HG02571 (cell line): ENCODE data around the gene GET4.
"Not testable (repeated sequence)": the region's sequence is repeated elsewhere in the genome, so short reads cannot be mapped to it uniquely, and the experiment has no call there.

ENCODE experiments used
- ATAC-seq: cut with Tn5 transposase; IDR thresholded peaks from one replicate; pipeline ENCODE4 v1.9.1; 2021; ENCODE audit warnings: mild to moderate bottlenecking, moderate library complexity; ENCODE audit not compliant: unreplicated experiment

GET4 gene

DNA sequence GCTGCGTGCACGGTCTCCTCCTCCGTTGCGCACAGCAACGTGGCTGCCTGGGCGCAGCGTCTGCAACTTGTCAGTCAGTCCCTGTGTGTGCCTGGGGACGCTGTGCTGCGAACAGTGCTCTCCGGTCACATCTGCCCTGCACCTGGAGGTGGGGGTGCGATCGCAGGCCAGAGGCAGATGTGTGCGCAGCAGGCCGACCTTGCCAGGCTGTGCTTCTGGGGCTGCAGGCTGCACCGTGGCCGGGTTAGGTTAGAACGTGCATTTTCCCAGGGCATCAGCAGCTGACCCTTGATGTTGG is 8.2 kb upstream of the GET4 start:
- ATAC-seq = no peak

DNA sequence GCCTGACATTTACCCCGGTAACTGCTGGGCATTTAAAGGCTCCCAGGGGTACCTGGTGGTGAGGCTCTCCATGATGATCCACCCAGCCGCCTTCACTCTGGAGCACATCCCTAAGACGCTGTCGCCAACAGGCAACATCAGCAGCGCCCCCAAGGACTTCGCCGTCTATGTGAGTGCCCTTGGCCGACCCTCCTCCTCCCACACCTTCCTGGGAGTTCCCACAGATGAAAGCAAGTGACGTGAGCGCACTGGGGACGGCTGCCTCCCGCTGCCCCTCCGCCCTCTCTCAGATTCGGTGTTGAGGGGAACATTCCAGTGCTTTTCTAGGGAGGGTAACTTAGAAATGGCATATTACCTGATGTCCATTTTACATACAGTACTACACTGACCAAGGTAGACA is 7.0 kb upstream of the GET4 start:
- no peak for ATAC-seq

- no peak for ATAC-seq
Measured at GRCh38 chr7:871900-872537, 4.3 kb upstream of the GET4 start.

DNA sequence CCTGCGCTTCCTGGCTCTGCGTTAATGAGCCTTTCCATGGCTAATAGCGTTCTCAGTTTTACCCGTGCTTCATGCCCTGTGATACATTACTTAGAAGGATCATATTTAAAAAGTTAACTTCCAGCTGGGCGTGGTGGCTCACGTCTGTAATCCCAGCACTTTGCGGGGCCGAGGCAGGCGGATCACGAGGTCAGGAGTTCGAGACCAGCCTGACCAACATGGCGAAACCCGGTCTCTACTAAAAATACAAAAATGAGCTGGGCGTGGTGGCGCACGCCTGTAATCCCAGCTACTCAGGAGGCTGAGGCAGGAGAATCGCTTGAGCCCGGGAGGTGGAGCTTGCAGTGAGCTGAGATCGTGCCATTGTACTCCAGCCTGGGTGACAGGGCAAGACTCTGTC is 3.7 kb upstream of the GET4 start:
- not testable (repeated sequence) for ATAC-seq

DNA sequence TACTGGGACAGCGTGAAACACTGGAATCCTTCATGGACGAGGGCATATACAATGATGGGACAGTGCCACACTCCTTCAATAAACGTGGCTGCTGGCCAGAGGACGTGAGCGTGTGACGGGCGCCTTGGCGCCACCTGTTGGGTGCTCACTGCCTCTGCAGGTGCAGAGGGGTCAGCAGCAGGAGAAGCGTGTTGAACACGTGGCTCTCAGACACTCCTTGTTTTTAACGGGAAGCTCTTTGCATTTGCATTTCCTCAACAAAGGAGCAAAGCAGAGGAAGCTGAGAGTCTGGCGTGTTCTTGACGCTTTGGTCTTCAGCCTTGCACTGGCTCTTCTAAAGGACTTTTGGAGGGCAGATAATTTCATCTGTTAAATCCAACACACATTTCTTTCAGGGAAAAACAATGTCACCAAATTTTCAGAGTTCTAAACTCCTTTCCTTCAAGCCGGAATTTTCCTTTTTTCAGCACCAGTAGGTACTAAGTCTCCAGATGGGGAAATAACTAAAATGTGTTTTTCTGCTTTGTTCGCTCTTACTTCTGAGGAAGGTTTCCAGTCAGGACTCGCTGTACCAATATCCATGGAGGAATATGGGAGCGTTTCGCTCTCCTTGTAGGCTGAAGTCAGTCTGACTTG is 2.9 kb upstream of the GET4 start:
- no peak for ATAC-seq

DNA sequence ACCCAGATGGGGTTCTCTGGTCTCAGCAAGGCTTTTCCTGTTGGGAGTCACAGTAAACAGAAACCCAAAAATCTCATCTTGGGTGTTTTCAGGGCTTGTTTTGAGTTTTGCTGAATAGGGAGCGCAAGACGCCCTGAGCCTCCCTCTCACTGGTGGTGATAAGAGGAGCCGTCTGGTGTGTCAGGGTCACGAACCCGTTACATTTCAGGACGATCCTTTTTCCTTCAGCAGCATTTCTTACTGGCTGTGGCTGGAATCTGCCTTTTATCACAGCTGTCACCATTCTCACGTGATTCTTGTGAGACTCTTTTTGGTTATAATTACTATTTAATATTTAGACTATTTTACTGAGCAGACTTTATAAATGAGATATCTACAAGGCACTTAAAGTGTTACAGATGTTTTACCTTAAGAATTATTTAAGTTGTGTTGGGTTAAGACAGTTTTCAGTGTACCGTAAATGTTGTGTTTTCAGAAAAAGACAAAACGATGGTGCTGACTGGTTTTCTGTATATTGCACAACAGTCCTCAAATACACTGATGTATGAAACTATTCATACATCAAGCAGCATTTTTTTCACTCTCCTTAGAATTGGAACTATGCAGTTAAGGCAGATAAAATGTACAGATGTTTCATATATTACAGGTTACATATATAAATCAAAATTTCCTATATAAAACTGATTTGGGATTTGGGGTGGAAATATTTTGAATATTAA is 2.2 kb upstream of the GET4 start:
- ATAC-seq = no peak

- ATAC-seq = no peak
Measured at GRCh38 chr7:875051-875450, 1.3 kb upstream of the GET4 start.

DNA sequence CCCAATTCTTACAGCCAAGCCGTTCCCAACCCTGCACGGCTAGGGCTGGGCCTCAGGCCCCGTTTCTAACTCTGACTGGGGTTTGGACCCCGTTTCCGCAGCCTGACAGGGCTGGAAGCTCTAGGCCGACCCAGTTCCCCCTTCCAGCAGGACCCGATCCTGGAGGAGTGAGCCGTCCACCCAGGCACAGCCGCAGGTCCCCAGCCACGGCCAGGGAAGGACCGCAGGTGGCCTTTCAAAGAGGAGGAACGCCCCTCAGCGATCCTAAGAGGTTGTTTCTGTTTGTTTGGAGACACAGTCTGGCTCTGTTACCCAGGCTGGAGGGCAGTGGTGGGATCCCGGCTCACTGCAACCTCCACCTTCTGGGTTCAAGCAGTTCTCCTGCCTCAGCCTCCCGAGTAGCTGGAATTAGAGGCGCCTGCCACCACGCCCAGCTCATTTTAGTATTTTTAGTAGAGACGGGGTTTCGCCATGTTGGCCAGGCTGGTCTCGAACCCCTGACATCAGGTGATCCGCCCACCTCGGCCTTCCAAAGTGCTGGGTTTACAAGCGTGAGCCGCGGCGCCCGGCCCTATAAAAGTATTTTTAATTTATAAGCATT is 778 bp upstream of the GET4 start:
- no peak for ATAC-seq

GRCh38 chr7:876972-877311 is 588 bp downstream of the GET4 start:
- ATAC-seq = peak; percentile 21

- ATAC-seq = no peak
Measured at GRCh38 chr7:877312-878232, 1.2 kb downstream of the GET4 start.

- ATAC-seq = no peak
Measured at GRCh38 chr7:879093-879492, 2.7 kb downstream of the GET4 start.

DNA sequence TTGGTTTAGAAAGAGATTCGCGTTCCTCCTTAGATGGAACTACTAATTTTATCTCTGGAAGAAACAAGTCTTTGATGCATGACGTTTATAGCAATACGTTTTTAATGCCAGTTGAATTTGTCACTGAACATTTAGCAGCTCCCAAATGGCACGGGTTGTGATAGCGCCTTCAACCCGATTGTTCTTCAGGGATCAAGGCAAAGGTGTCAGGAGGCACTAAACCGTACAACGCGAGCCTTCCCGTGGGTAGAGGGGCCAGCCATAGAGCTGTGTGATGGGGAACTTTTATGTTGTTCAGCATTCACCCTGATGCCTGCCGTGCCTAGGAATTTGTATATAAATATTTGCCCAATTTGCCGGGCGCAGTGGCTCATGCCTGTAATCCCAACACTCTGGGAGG is 3.4 kb downstream of the GET4 start:
- ATAC-seq = no peak

GRCh38 chr7:880450-880849 is 4.1 kb downstream of the GET4 start:
- no peak for ATAC-seq

DNA sequence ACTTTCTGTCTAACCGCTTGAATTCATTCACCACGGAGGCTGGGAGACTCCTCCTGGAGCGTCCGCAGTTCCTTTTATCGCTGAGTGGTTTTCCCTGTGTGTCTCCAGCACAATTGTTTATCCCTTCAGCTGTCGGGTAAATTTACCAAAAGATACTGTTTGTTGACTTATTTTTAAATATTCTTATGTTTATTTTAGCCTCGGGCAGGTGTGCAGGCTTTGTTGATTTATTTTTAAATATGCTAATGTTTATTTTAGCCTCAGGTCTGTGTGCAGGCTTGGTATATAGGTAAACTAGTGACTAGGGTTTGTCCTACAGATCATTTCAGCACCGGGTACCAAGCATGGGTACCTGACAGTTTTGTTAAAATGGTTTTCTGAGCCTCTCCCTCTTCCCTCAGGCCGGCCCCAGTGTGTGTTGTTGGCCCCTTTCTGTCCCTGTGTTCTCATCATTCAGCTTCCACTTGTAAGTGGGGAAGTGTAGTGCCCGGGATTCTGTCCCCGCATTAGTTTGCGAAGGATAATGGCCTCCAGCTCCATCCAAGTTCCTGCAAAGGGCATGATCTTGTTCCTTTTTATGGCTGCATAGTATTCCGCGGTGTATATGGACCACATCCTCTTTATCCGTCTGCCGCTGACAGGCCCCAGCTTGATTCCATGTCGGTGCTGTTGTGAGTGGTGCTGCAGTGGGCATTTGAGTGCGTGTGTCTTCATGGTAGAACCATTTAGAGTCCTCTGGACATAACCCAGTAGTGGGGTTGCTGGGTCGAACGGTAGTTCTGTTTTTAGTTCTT is 5.3 kb downstream of the GET4 start:
- ATAC-seq = no peak

DNA sequence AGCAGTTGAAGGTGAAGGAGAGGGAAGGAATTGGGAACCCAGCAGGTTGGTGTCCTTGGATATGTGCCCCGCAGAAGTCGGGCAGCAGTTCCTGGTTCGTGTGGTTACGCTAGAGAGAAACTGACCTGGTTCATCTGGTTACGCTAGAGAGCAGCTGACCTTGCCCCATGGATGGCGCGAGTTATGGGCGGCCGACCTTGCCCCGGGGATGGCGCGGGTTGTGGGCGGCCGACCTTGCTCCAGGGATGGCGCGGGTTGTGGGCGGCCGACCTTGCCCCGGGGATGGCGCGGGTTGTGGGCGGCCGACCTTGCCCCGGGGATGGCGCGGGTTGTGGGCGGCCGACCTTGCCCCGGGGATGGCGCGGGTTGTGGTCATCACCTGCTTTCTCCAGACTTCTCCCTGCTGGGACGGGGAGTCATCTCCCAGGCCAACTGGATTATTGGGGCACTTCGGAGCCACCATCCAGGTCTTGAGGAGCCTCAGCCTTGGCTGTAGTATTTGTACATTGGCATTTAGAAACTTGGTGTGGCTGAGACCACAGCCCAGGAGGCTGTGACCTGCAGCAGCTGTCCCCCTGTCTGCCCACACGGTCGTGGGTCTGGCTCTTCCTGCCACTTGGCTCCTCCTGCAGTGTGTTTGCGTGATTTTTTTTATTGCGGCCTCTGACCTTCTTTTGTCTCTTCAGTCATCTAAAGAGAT is 6.1 kb downstream of the GET4 start:
- no peak for ATAC-seq

DNA sequence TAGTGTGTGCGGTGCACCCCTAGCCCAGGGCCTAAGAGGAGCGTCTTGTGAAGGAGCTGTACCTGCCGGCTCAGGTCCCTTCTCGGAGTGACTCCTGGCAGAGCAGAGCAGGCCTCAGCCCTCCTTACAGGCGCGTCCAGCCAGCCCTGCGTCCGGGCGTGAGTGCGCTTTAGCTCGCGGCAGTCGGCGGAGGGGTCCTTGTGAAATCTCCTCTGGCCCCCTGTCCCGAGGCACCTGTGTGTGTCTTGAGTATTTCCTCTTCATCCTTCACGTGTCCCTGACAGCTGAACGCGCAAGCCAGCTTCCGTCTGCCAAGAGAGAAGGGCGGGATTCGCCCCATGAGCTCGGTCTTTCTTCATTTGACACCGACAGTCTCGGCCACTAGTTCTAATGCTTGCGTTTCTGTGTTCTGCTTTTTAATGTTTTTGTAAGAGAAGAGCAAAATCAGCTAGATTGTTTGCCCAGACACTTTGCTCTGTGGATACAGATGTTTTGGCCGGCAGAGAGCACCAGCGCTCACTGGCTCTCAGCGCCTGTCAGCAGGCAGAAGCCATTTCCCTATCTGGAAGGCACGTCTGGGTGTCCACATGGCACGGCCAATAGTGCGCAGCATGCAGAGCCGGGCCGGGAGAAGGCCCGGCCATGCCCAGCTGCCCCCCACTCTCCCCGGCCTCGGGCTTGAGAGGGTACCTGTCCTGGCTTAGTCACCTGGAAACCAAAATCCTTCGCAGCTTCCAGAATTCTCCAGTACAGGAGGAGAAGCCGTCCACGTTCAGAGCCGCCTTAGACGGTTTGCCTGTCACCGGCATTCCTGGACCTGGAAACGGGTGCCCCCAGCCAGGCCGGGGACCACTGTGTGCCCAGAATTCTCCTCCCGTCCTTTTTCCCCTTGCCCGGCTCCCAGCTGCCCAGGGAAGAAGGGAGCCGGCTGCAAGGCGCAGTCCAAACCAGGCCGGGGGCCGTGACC is 7.0 kb downstream of the GET4 start:
- no peak for ATAC-seq

DNA sequence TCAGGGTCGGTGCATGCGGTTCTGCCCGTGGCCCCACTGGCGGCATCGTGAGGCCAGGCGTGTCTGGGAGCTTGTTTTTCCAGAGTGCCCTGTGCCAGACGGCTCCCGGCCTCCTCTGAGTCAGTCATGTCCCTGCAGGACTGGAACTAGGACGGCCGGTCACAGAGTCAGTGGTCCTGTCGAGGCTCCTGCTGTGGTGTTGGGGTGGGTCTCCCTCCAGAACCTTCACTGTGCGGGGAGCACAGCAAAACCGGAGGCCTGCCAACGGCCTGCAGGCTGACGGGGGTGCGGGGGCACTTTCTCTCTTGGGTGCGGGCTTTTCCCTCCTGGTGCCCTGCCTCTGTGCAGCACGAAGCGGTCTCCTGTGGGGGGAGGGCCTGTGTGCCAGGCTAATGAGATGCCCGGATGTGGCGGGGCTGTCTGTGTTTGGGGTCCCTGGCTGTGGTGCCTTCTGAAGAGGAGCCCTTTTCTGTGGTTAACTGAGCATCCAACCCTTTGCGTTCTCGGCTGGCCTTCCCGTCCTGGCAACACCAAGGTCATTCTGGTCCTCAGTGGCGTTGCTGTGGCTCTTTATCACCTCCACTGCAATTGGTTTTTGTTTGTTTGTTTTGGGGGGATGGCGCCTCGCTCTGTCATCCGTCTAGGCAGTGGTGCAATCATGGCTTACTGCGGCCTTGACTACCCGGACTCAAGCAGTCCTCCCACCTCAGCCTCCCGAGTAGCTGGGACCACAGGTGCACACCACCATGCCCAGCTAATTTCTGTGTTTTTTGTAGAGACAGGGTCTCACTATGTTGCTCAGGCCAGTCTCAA is 8.0 kb downstream of the GET4 start:
- no peak for ATAC-seq
